C4-2B (cell line): ENCODE measurements around the gene CSNK2A2.

Source experiments
- ZFX ChIP-seq: fragments of 450-650 bp; IDR thresholded peaks from 2 replicates; pipeline ENCODE4 v1.6.1; 2017
- TF ChIP-seq, protein P1 (sequence below): fragments of 450-650 bp; conservative IDR thresholded peaks from 2 replicates; pipeline ENCODE4 v1.5.1; 2017; ENCODE audit warnings: mild to moderate bottlenecking

GRCh38 chr16:58218786-58219185, 20.9 kb upstream of the CSNK2A2 start:
- TF ChIP-seq, protein P1, sequence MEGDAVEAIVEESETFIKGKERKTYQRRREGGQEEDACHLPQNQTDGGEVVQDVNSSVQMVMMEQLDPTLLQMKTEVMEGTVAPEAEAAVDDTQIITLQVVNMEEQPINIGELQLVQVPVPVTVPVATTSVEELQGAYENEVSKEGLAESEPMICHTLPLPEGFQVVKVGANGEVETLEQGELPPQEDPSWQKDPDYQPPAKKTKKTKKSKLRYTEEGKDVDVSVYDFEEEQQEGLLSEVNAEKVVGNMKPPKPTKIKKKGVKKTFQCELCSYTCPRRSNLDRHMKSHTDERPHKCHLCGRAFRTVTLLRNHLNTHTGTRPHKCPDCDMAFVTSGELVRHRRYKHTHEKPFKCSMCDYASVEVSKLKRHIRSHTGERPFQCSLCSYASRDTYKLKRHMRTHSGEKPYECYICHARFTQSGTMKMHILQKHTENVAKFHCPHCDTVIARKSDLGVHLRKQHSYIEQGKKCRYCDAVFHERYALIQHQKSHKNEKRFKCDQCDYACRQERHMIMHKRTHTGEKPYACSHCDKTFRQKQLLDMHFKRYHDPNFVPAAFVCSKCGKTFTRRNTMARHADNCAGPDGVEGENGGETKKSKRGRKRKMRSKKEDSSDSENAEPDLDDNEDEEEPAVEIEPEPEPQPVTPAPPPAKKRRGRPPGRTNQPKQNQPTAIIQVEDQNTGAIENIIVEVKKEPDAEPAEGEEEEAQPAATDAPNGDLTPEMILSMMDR, result no peak
- no peak for TF ChIP-seq ZFX
